Keratinocyte (primary cell): Measurements from ENCODE around the gene TP53RK. TPM values are rescaled to one million over a fixed set of nuclear protein-coding genes. Genes with fewer than 3 reads are reported as not detected.

Source experiments
- DNase-seq: peaks from one replicate; pipeline ENCODE4 v3.0.0-alpha.2; 2011; ENCODE audit warnings: low read depth, missing footprints, low spot score
- FAIRE-seq: peaks from 2 replicates; lab custom pipeline; 2011; peaks lifted over from hg19 to GRCh38; lab: Jason Lieb, UNC
- H2AFZ ChIP-seq: 2 replicates; pipeline ENCODE4 v1.6.0; 2012; ENCODE audit warnings: low read length, control low read depth, inconsistent platforms; ENCODE audit not compliant: control insufficient read depth
- H3K27ac ChIP-seq: 2 replicates; pipeline ENCODE4 v1.5.1; 2011; ENCODE audit warnings: low read length; ENCODE audit not compliant: control insufficient read depth, insufficient read depth
- H3K27me3 ChIP-seq: 3 replicates; pipeline ENCODE4 v1.6.0; 2011; ENCODE audit warnings: low read length; ENCODE audit not compliant: control insufficient read depth, insufficient read depth; ENCODE audit errors: extremely low read depth
- H3K36me3 ChIP-seq, 2 experiments: 2 replicates in 1 of 2; 3 replicates in 1 of 2; pipeline ENCODE4 v1.5.1; 2011; ENCODE audit warnings: low read length in 2 of 2, mild to moderate bottlenecking in 1 of 2; ENCODE audit not compliant: control insufficient read depth in 2 of 2, insufficient read depth in 2 of 2; ENCODE audit errors: extremely low read depth in 1 of 2
- H3K4me1 ChIP-seq: 3 replicates; pipeline ENCODE4 v1.5.1; 2011; ENCODE audit warnings: low read length; ENCODE audit not compliant: control insufficient read depth, insufficient read depth; ENCODE audit errors: extremely low read depth
- H3K4me2 ChIP-seq: 3 replicates; pipeline ENCODE4 v1.6.0; 2011; ENCODE audit warnings: low read depth, low read length; ENCODE audit not compliant: control insufficient read depth, insufficient read depth; ENCODE audit errors: extremely low read depth
- H3K4me3 ChIP-seq, 3 experiments: fragments of 200-600 bp in 1 of 3; sonication (generic) in 1 of 3; 2 replicates in 2 of 3; 3 replicates in 1 of 3; pipeline ENCODE4 v1.5.1; 2011 to 2016; ENCODE audit warnings: low read length in 3 of 3, mild to moderate bottlenecking in 3 of 3, control low read depth in 2 of 3, inconsistent platforms in 1 of 3, low read depth in 1 of 3, mixed read lengths in 1 of 3, mixed run types in 1 of 3, moderate library complexity in 1 of 3; ENCODE audit not compliant: control insufficient read depth in 2 of 3, insufficient read depth in 2 of 3; ENCODE audit errors: extremely low read depth in 1 of 3
- H3K79me2 ChIP-seq: 2 replicates; pipeline ENCODE4 v1.6.0; 2012; ENCODE audit warnings: low read length; ENCODE audit not compliant: control insufficient read depth, insufficient read depth
- H3K9ac ChIP-seq: 3 replicates; pipeline ENCODE4 v1.6.0; 2011; ENCODE audit warnings: low read length; ENCODE audit not compliant: control insufficient read depth, insufficient read depth; ENCODE audit errors: extremely low read depth
- H3K9me1 ChIP-seq: 3 replicates; pipeline ENCODE4 v1.6.0; 2011; ENCODE audit warnings: low read length; ENCODE audit not compliant: control insufficient read depth, insufficient read depth; ENCODE audit errors: extremely low read depth
- H3K9me3 ChIP-seq: 2 replicates; pipeline ENCODE4 v1.5.1; 2012; ENCODE audit warnings: low read depth, low read length; ENCODE audit not compliant: control insufficient read depth
- H4K20me1 ChIP-seq: 3 replicates; pipeline ENCODE4 v1.6.0; 2011; ENCODE audit warnings: low read length; ENCODE audit not compliant: control insufficient read depth, insufficient read depth; ENCODE audit errors: extremely low read depth
- CTCF ChIP-seq, 3 experiments: IDR thresholded peaks in 1 of 3; conservative IDR thresholded peaks in 1 of 3; optimal IDR thresholded peaks in 1 of 3; 2 replicates in 2 of 3; 3 replicates in 1 of 3; pipeline versions ENCODE3 to v1.5.1; 2011; ENCODE audit warnings: low read length in 3 of 3, mild to moderate bottlenecking in 3 of 3, moderate library complexity in 2 of 3, control low read depth in 1 of 3, inconsistent platforms in 1 of 3; ENCODE audit not compliant: insufficient read depth in 2 of 3; ENCODE audit errors: extremely low read depth in 1 of 3
- EZH2 ChIP-seq: IDR thresholded peaks from one replicate; pipeline ENCODE4 v1.6.1; 2012; ENCODE audit warnings: inconsistent platforms, mild to moderate bottlenecking, low read length, moderate library complexity
- dilution Hi-C: fragments of 300-500 bp; cut with MboI; formaldehyde crosslinking; loops from one replicate; pipeline ENCODE4 v1.7.0; 2020; ENCODE audit warnings: low sequenced_read_pairs; ENCODE audit not compliant: extremely low pct_ligation_motif_present
- polyA plus RNA-seq, 5 experiments: library from polyadenylated mRNA; depleted of rRNA in 3 of 5; stranded (reverse) in 3 of 5; stranded (forward) in 1 of 5; unstranded in 1 of 5; fragments of >200 nt; gene quantifications; 1 replicate in 1 of 5; 2 replicates in 3 of 5; 3 replicates in 1 of 5; pipeline versions ENCODE4 v1.2.1 to v1.2.3, GENCODE V29; 2011 to 2012; ENCODE audit warnings: missing spikeins in 2 of 5, low read depth in 1 of 5, low replicate concordance in 1 of 5

Gene TP53RK
- polyA plus RNA-seq, 1 donor (not counting 4 experiments of a cell fraction or from before 2014, with no cell fraction given): 15.9 TPM

- H3K27me3 ChIP-seq: no peaks in the 10 kb centered on the region
- H3K4me1 ChIP-seq: peaks cover 3% of the 10 kb centered on the region
- TF ChIP-seq EZH2: no peak
- no peak for TF ChIP-seq CTCF (optimal IDR thresholded peaks at IDR 0.05 in 1 of 3, IDR thresholded peaks at IDR 0.05 in 1 of 3, conservative IDR thresholded peaks at IDR 0.05 in 1 of 3; ENCODE audit: extremely low read depth in 1 of 3, insufficient read depth in 2 of 3, low read length in 3 of 3)
- no peaks in the 10 kb centered on the region for H3K9me1 ChIP-seq
- no peak overlapping the region for H2AFZ ChIP-seq
- H4K20me1 ChIP-seq: no peaks in the 10 kb centered on the region
- no peak for FAIRE-seq
- no peaks in the 10 kb centered on the region for H3K9me3 ChIP-seq
- no peak for DNase-seq
- no peaks in the 10 kb centered on the region for H3K79me2 ChIP-seq
- H3K36me3 ChIP-seq: peaks cover 2 to 5% of the 10 kb centered on the region in 2 experiments
- dilution Hi-C loops: no loop called here
- no peak overlapping the region for H3K9ac ChIP-seq
- H3K4me3 ChIP-seq: no peak overlapping the region
- H3K27ac ChIP-seq: no peak overlapping the region
- H3K4me2 ChIP-seq: no peak overlapping the region
Observed at GRCh38 chr20:46666818-46667515, 22.3 kb downstream of the TP53RK start.

GRCh38 chr20:46666306-46666705, 22.9 kb downstream of the TP53RK start:
- no peaks in the 10 kb centered on the region for H3K9me3 ChIP-seq
- no peak overlapping the region for H3K4me2 ChIP-seq
- TF ChIP-seq CTCF (optimal IDR thresholded peaks at IDR 0.05 in 1 of 3, IDR thresholded peaks at IDR 0.05 in 1 of 3, conservative IDR thresholded peaks at IDR 0.05 in 1 of 3; ENCODE audit: extremely low read depth in 1 of 3, insufficient read depth in 2 of 3, low read length in 3 of 3) (no peak), EZH2 (no peak)
- DNase-seq: no peak
- dilution Hi-C loops: no loop called here
- FAIRE-seq: no peak
- H3K9me1 ChIP-seq: no peaks in the 10 kb centered on the region
- H3K79me2 ChIP-seq: no peaks in the 10 kb centered on the region
- H3K27me3 ChIP-seq: no peaks in the 10 kb centered on the region
- no peaks in the 10 kb centered on the region for H4K20me1 ChIP-seq
- H3K27ac ChIP-seq: no peak overlapping the region
- peaks cover 3% of the 10 kb centered on the region for H3K4me1 ChIP-seq
- H2AFZ ChIP-seq: no peak overlapping the region
- H3K4me3 ChIP-seq: no peak overlapping the region
- H3K36me3 ChIP-seq: peaks cover 2 to 5% of the 10 kb centered on the region in 2 experiments
- no peak overlapping the region for H3K9ac ChIP-seq
